NCI-H2227 treated with DMSO at 0.1 percent for 48 hours (cell line): ENCODE data around the gene ZBTB12.

Source experiments
- DNase-seq: peaks from one replicate; lab custom pipeline; 2025; lab: John Stamatoyannopoulos, UW

Gene ZBTB12

GRCh38 chr6:31850765-31851484 is 51.0 kb downstream of the ZBTB12 start:
- no peak for DNase-seq
